Measurements from ENCODE around the gene ENAH. TPM values are rescaled to one million over a fixed set of nuclear protein-coding genes. Genes with fewer than 3 reads are reported as not detected.

ENAH gene
- total and polyA plus RNA-seq, 12 donors = 12.4 to 201 (median 99.8) TPM

DNA sequence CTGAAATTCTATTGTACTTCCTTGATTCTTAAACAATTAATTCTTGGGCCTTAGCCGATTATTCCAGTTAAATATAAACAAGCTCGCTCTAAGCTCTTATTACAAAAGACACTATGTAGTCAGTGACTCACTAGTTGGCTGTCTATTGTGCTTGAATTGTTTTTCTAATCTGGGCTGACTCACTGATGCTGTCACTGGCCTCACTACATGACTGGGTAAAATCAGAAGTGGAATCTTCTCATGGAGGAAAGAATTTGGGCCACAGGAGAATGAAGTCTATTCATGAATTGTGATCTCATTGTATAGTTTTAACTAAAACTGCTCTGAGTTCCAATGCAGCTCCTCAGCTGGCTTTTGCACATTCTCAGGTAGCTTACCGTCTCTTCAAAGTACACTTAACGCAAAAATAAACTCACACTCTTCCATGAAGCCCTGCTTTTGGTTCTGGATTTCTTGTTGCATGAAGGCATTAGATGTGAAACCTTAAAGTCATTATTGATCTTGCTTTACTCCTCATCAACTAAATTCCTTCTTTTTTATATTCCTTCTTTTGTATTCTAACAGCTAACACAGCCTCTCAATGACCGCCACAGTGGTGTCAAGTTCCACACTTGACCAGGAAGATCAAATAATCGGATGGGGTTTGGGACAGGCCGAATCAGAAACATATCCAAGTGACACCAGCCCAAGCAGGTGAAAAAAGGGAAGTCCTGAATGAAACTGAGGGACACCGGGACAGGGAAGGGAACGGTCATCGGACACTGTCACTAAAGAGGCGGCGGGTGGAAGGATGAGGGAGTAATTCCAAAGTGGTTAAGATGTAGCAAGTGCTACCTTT is 144.2 kb downstream of the ENAH start:
- TF ChIP-seq, protein P1, sequence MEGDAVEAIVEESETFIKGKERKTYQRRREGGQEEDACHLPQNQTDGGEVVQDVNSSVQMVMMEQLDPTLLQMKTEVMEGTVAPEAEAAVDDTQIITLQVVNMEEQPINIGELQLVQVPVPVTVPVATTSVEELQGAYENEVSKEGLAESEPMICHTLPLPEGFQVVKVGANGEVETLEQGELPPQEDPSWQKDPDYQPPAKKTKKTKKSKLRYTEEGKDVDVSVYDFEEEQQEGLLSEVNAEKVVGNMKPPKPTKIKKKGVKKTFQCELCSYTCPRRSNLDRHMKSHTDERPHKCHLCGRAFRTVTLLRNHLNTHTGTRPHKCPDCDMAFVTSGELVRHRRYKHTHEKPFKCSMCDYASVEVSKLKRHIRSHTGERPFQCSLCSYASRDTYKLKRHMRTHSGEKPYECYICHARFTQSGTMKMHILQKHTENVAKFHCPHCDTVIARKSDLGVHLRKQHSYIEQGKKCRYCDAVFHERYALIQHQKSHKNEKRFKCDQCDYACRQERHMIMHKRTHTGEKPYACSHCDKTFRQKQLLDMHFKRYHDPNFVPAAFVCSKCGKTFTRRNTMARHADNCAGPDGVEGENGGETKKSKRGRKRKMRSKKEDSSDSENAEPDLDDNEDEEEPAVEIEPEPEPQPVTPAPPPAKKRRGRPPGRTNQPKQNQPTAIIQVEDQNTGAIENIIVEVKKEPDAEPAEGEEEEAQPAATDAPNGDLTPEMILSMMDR (IDR thresholded peaks at IDR 0.05) = no peak
- Histone ChIP-seq H3K27ac (peak overlapping the region; percentile 2 to 88 (median 76)), H3K27me3 (no peaks in the 10 kb centered on the region), H3K36me3 (peaks cover 0 to 68% (median 10%) of the 10 kb centered on the region in 9 donors), H3K9me3 (no peaks in the 10 kb centered on the region), H3K4me1 (peaks cover 0 to 36% (median 18%) of the 10 kb centered on the region in 9 donors), H3K4me3 (no peak overlapping the region)
- ATAC-seq = peak; percentile 94 to 100 (median 98)
- WGBS, 2 donors = 70 to 73% methylated on average over 11 to 12 of the region's 12 CpGs
- intact Hi-C loops (cut with DNase I) = loop anchor here in 1 of 10 donors (10.0 kb wide), 1 partner anchor 266 kb away; the partner anchor contains the start of gene SRP9
- DNase-seq = peak in 1 of 2 donors; percentile 66

DNA sequence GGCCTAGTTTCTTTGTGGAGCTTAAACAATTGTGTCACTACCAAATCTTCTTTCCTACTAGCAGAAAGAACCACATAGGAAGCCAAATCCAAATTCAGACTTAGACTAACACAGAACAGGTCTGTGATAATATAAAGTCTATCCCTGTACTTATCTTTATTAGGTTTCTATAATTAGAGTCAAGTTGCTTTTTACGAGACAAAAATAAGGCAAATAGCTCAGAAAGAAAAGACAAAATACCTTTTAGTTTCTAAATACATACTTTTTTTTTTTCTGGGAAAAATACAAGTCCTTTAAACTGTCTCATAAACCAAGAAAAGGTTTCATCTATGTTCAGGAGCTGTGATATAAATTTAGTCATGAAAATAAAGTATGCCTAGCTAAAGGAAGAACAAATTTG is 146.2 kb downstream of the ENAH start:
- intact Hi-C loops (cut with DNase I) = loop anchor here in 1 of 10 donors (10.0 kb wide), 1 partner anchor 268 kb away; the partner anchor contains the start of gene SRP9
- Histone ChIP-seq H3K27me3 (no peaks in the 10 kb centered on the region), H3K4me1 (peaks cover 0 to 36% (median 18%) of the 10 kb centered on the region in 9 donors), H3K4me3 (no peak overlapping the region), H3K36me3 (peaks cover 0 to 48% (median 10%) of the 10 kb centered on the region in 9 donors), H3K27ac (peak overlapping the region in 5 of 10 donors; percentile 28 to 80 (median 77)), H3K9me3 (no peaks in the 10 kb centered on the region)
- ATAC-seq (no peak), DNase-seq (no peak)
- WGBS, 2 donors = 55 to 66% methylated on average over 1 of the region's 1 CpG
- TF ChIP-seq, protein P1 (IDR thresholded peaks at IDR 0.05) = no peak

DNA sequence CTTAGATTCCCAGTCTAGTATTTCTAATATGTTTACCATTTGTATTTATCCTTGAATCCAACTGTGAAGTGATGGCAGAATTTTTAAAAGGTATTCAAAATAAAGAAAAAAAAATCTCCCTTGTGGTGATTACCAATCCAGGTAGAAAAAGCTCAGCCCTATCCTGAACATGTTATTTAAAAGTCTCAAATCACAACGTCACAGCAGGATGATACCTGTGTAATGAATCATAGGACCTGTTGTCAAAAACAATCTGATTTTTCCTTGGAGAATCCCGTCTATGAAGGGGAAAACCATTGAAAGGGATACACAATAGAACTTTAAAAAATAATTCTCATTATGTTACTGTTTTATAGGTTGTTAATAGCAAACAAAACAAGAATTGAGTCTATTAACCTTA is 148.1 kb downstream of the ENAH start:
- intact Hi-C loops (cut with DNase I) = loop anchor here in 1 of 10 donors (10.0 kb wide), 1 partner anchor 270 kb away; the partner anchor contains the start of gene SRP9

DNA sequence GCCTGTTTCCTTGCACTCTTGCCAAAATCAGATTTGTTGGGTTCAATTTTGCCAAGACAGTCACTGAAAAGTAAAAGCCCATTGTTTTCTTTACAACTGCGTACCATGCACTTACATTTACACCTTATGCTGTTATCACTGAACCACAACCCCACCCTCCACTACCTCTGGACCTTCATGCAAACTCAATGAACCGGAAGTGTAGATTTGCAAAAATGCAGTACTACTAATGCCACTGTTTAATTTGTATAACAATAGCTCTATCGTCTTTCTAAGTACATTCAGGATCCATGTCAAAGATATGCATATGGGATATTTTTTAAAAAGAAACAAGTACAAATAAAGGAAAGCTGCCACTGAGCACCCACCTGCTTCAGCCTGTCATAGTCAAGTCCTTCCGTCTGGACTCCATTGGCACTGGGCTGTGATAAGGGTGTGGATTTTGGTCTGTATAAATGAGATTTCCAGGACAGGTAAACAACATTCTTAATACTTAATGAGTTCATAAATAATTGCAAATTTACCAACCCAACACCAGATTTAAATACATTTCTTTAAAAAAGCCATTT is 152.2 kb downstream of the ENAH start:
- Histone ChIP-seq H3K9me3 (no peaks in the 10 kb centered on the region), H3K4me3 (no peak overlapping the region), H3K36me3 (peaks cover 0 to 73% (median under 1%) of the 10 kb centered on the region in 9 donors), H3K27ac (no peak overlapping the region), H3K27me3 (no peaks in the 10 kb centered on the region), H3K4me1 (peaks cover 0 to 6% (median 0%) of the 10 kb centered on the region in 9 donors)
- TF ChIP-seq, protein P1 (IDR thresholded peaks at IDR 0.05) = no peak
- ATAC-seq (no peak), DNase-seq (no peak)
- intact Hi-C loops (cut with DNase I) = loop anchor here in 1 of 10 donors (10.0 kb wide), 1 partner anchor 274 kb away; the partner anchor contains the start of gene SRP9
- WGBS, 2 donors = 93 to 94% methylated on average over 4 of the region's 4 CpGs

More for the DNA sequence above, 148.1 kb downstream of the ENAH start:
- Histone ChIP-seq H3K4me3 (no peak overlapping the region), H3K27me3 (no peaks in the 10 kb centered on the region), H3K36me3 (peaks cover 0 to 53% (median 10%) of the 10 kb centered on the region in 9 donors), H3K4me1 (peaks cover 0 to 36% (median 18%) of the 10 kb centered on the region in 9 donors), H3K27ac (no peak overlapping the region), H3K9me3 (no peaks in the 10 kb centered on the region)
- DNase-seq (no peak), ATAC-seq (no peak)
- TF ChIP-seq, protein P1 (IDR thresholded peaks at IDR 0.05) = no peak
- 90 to 93% methylated on average over 2 of the region's 2 CpGs for WGBS, 2 donors
